Uterus (tissue), 4 donors: ENCODE results near the gene TOGARAM2. TPM values are rescaled to one million over a fixed set of nuclear protein-coding genes. Genes with fewer than 3 reads are reported as not detected.

Experiments used
- DNase-seq, 2 donors: peaks; one replicate each; pipeline ENCODE4 v3.0.0-alpha.2; 2019 to 2020
- H3K27ac ChIP-seq, 2 donors: fragments of 200-600 bp; sonication (generic); 1 replicate in 1 of 2; 2 replicates in 1 of 2; pipeline ENCODE4 v1.5.1; 2016 to 2018
- H3K27me3 ChIP-seq, 2 donors: fragments of 200-600 bp; sonication (generic); one replicate each; pipeline ENCODE4 v1.5.1; 2018 to 2019; ENCODE audit warnings: control low read depth in 1 of 2
- H3K36me3 ChIP-seq, 2 donors: fragments of 200-600 bp; sonication (generic); one replicate each; pipeline ENCODE4 v1.5.1; 2019; ENCODE audit warnings: control low read depth in 1 of 2
- H3K4me1 ChIP-seq, 2 donors: fragments of 200-600 bp; sonication (generic); one replicate each; pipeline ENCODE4 v1.5.1; 2018 to 2019; ENCODE audit warnings: control low read depth in 1 of 2
- H3K4me3 ChIP-seq, 2 donors: fragments of 200-600 bp; sonication (generic); 1 replicate in 1 of 2; 2 replicates in 1 of 2; pipeline ENCODE4 v1.5.1; 2018 to 2019; ENCODE audit warnings: mild to moderate bottlenecking in 1 of 2
- H3K9me3 ChIP-seq, 2 donors: fragments of 200-600 bp; sonication (generic); one replicate each; pipeline ENCODE4 v1.5.1; 2019; ENCODE audit warnings: control low read depth in 1 of 2
- CTCF ChIP-seq, 4 experiments: fragments of 200-600 bp in 2 of 4; fragments of 450-650 bp in 2 of 4; sonication (generic) in 2 of 4; IDR thresholded peaks; one replicate each; pipeline ENCODE4 v1.5.1; 2016 to 2019; ENCODE audit warnings: antibody characterized with exemption in 4 of 4, mild to moderate bottlenecking in 2 of 4, moderate library complexity in 1 of 4
- POLR2A ChIP-seq, 2 donors: fragments of 450-650 bp; IDR thresholded peaks; one replicate each; pipeline ENCODE4 v1.6.1; 2016; ENCODE audit warnings: antibody characterized with exemption in 2 of 2, mild to moderate bottlenecking in 1 of 2, moderate library complexity in 1 of 2
- intact Hi-C: fragments of 100-400 bp; cut with DNase I; formaldehyde crosslinking; loops from one replicate; pipeline ENCODE4 v1.15.1; 2023; ENCODE audit warnings: low total_unique reads
- total RNA-seq, 4 donors: library from RNA; depleted of rRNA in 3 of 4; stranded (reverse); fragments of >200 nt in 3 of 4; gene quantifications; one replicate each; pipeline versions ENCODE4 v1.1.0 to v1.2.4, GENCODE V29; 2014 to 2023
- donor health status: DM: yes; HTN: yes; CAD: no.

TOGARAM2 gene
- total RNA-seq, 4 donors from 2014 or later, result 0.61 to 1.5 TPM; not detected in 2

- no peak for DNase-seq
- no peaks in the 10 kb centered on the region for H3K27me3 ChIP-seq
- TF ChIP-seq CTCF (IDR thresholded peaks at IDR 0.05), result no peak
- no peak overlapping the region for H3K4me3 ChIP-seq
- intact Hi-C loops, result no loop called here
- H3K27ac ChIP-seq, result no peak overlapping the region
- no peaks in the 10 kb centered on the region for H3K4me1 ChIP-seq
- H3K9me3 ChIP-seq, result no peaks in the 10 kb centered on the region
- H3K36me3 ChIP-seq, result no peaks in the 10 kb centered on the region
Measured at GRCh38 chr2:28986429-28986828, 5.3 kb downstream of the TOGARAM2 start.

- Histone ChIP-seq H3K36me3 (no peaks in the 10 kb centered on the region), H3K27me3 (no peaks in the 10 kb centered on the region), H3K27ac (no peak overlapping the region), H3K4me1 (no peaks in the 10 kb centered on the region), H3K9me3 (no peaks in the 10 kb centered on the region), H3K4me3 (no peak overlapping the region)
- no peak for DNase-seq
- intact Hi-C loops, result no loop called here
- TF ChIP-seq POLR2A (IDR thresholded peaks at IDR 0.05) (no peak), CTCF (IDR thresholded peaks at IDR 0.05) (no peak)
Measured at GRCh38 chr2:28989973-28990372, 8.9 kb downstream of the TOGARAM2 start.

GRCh38 chr2:28990445-28990844 is 9.3 kb downstream of the TOGARAM2 start:
- no peak for TF ChIP-seq CTCF (IDR thresholded peaks at IDR 0.05)
- no peak for TF ChIP-seq POLR2A (IDR thresholded peaks at IDR 0.05)
- DNase-seq, result no peak
- Histone ChIP-seq H3K27ac (no peak overlapping the region), H3K4me3 (no peak overlapping the region), H3K4me1 (no peaks in the 10 kb centered on the region), H3K36me3 (no peaks in the 10 kb centered on the region), H3K9me3 (no peaks in the 10 kb centered on the region), H3K27me3 (no peaks in the 10 kb centered on the region)
- intact Hi-C loops, result no loop called here

GRCh38 chr2:28991021-28991420 is 9.9 kb downstream of the TOGARAM2 start:
- Histone ChIP-seq H3K36me3 (no peaks in the 10 kb centered on the region), H3K4me1 (no peaks in the 10 kb centered on the region), H3K27ac (no peak overlapping the region), H3K9me3 (no peaks in the 10 kb centered on the region), H3K4me3 (no peak overlapping the region), H3K27me3 (no peaks in the 10 kb centered on the region)
- intact Hi-C loops, result no loop called here
- peak in 1 of 2 donors; percentile 48 for DNase-seq
- TF ChIP-seq CTCF (IDR thresholded peaks at IDR 0.05), result no peak
- no peak for TF ChIP-seq POLR2A (IDR thresholded peaks at IDR 0.05)

- no peaks in the 10 kb centered on the region for H3K36me3 ChIP-seq
- DNase-seq, result no peak
- no peak for TF ChIP-seq CTCF (IDR thresholded peaks at IDR 0.05)
- no peak for TF ChIP-seq POLR2A (IDR thresholded peaks at IDR 0.05)
- no peak overlapping the region for H3K27ac ChIP-seq
- no peaks in the 10 kb centered on the region for H3K9me3 ChIP-seq
- intact Hi-C loops, result no loop called here
- no peaks in the 10 kb centered on the region for H3K4me1 ChIP-seq
- H3K27me3 ChIP-seq, result no peaks in the 10 kb centered on the region
- H3K4me3 ChIP-seq, result no peak overlapping the region
Measured at GRCh38 chr2:28991460-28991859, 10.4 kb downstream of the TOGARAM2 start.
